Measurements from ENCODE around the gene SNX1.
A peak's percentile ranks its signal among the peaks of the same experiment; 100 is the strongest.

SNX1 gene

GRCh38 chr15:64185146-64185911 is 89.5 kb downstream of the SNX1 start:
- Mint-ChIP-seq H3K4me3 (no peak overlapping the region), H3K4me1 (ENCODE audit: low read depth) (peaks cover 13% of the 10 kb centered on the region), H3K27ac (peak overlapping the region; percentile 29), H3K36me3 (ENCODE audit: low read depth) (peaks cover 61% of the 10 kb centered on the region), H3K27me3 (no peaks in the 10 kb centered on the region), H3K9me3 (no peaks in the 10 kb centered on the region)
- no peak for DNase-seq

GRCh38 chr15:64187396-64188191 is 91.8 kb downstream of the SNX1 start:
- no peak for DNase-seq
- Mint-ChIP-seq H3K27ac (peak overlapping the region; percentile 71), H3K9me3 (no peaks in the 10 kb centered on the region), H3K4me3 (no peak overlapping the region), H3K4me1 (ENCODE audit: low read depth) (peaks cover 13% of the 10 kb centered on the region), H3K27me3 (no peaks in the 10 kb centered on the region), H3K36me3 (ENCODE audit: low read depth) (peaks cover 54% of the 10 kb centered on the region)
